GM12892 (cell line): ENCODE results near the gene C2orf92.

Source experiments
- DNase-seq: peaks from one replicate; pipeline ENCODE4 v3.0.0; 2011; ENCODE audit not compliant: insufficient read length
- FAIRE-seq: peaks from 2 replicates; lab custom pipeline; 2011; peaks lifted over from hg19 to GRCh38; lab: Jason Lieb, UNC
- POLR2A ChIP-seq: IDR thresholded peaks from 2 replicates; pipeline ENCODE4 v1.6.1; 2011; ENCODE audit warnings: low read depth, low read length, control low read depth
- POLR2AphosphoS5 ChIP-seq: IDR thresholded peaks from 2 replicates; pipeline ENCODE4 v1.6.1; 2011; ENCODE audit warnings: low read depth, low read length, control low read depth
- TAF1 ChIP-seq: IDR thresholded peaks from 2 replicates; pipeline ENCODE4 v1.6.1; 2011; ENCODE audit warnings: low read depth, mild to moderate bottlenecking, control low read depth, low read length, borderline replicate concordance

C2orf92 gene

DNA sequence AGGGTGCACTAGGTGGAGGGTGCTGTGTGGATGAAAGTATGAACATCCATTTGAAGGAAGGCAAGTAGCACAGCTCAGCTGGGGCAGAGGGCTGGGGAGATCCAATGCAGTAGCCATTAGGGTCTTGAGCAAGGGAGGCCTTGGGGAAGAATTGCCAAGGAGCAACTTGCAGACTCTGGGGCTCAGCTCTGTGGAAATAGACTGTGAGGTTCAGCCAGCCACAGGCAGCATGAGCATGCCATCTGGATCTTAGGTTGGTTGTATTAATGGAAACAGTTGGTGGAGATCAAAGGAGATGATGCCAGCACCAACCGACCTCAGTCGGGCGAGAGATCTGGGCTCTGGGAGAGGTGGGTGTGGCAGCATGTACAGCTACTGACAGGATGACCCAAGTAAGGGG is 49.4 kb downstream of the C2orf92 start:
- no peak for FAIRE-seq

DNA sequence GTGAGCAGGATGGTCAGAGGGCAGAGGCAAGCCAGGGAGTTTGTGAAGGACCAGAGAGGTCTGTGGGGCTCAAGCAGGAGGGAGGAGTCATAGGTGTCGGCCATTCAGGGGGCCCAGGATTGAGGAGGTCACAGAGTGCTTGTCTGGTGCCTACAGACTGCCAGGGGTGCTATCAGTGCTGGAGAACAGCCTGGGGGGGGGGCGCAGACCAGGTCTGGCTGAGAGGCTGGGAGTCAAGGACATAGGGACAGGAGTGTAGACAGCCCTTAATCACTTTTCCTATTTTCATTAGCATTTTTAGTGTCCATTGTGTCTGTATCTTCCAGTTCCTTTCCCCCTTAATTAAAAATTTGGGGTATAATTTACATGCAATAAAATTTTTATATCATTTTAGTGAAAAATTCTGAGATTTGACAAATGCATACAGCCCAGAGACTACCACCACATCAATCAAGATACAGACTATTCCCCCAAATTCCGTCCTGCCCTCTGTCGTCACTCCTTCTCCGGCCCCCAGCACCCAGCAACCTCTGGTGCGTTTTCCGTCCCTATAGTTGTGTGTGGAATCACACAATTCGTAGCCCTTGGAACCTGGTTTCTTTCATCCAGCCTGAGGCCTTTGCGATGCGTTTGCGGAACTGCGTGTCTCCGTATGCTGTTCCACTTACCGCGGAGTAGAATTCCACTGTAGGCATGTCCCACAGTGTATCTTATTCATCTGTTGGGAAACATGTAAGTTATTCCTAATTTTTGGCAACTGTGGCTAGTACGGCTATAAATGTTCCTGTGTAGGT is 50.0 kb downstream of the C2orf92 start:
- no peak for FAIRE-seq

More for the DNA sequence above, 49.4 kb downstream of the C2orf92 start:
- TF ChIP-seq POLR2A (no peak), POLR2AphosphoS5 (no peak), TAF1 (no peak)
- no peak for DNase-seq

DNA sequence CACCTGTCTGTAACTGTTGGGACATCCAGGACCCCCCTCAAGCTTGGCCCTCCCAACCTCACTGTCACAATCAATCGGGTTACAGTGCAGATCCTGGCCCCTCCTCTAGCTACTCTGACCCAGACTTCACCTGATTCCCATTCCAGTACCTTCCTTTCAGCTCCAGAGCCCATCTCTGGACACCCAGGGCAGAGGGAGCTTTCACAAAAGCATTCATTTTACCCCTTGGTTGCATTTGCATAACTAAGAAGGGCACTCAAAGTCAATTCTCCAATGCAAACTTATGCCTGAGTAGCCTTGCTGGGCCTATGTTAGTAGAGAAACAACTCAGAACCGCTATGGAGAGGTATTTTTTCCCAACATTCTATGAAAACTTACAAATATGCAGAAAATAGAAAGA is 51.2 kb downstream of the C2orf92 start:
- FAIRE-seq (no peak), DNase-seq (no peak)
- no peak for TF ChIP-seq POLR2AphosphoS5
- no peak for TF ChIP-seq POLR2A
- no peak for TF ChIP-seq TAF1

More for the DNA sequence above, 50.0 kb downstream of the C2orf92 start:
- no peak for DNase-seq
- TF ChIP-seq POLR2A: no peak
- TF ChIP-seq POLR2AphosphoS5: no peak
- no peak for TF ChIP-seq TAF1

DNA sequence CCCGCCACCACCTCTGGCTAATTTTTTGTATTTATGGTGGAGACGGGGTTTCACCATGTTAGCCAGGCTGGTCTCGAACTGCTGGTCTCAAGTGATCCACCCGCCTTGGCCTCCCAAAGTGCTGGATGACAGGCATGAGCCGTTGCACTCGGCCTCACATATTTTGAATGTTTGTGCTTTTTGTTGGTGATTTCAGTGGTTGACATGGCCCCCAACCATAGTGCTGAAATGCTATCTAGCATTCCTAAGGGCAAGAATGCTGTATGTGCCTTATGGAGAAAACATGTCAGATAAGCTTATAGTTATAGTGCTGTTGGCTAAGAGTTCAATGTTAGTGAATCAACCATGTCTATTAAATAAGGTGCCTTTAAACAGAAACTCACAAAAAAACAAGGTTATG is 52.7 kb downstream of the C2orf92 start:
- TF ChIP-seq POLR2A: no peak
- TF ChIP-seq TAF1: no peak
- no peak for TF ChIP-seq POLR2AphosphoS5
- FAIRE-seq (no peak), DNase-seq (no peak)

DNA sequence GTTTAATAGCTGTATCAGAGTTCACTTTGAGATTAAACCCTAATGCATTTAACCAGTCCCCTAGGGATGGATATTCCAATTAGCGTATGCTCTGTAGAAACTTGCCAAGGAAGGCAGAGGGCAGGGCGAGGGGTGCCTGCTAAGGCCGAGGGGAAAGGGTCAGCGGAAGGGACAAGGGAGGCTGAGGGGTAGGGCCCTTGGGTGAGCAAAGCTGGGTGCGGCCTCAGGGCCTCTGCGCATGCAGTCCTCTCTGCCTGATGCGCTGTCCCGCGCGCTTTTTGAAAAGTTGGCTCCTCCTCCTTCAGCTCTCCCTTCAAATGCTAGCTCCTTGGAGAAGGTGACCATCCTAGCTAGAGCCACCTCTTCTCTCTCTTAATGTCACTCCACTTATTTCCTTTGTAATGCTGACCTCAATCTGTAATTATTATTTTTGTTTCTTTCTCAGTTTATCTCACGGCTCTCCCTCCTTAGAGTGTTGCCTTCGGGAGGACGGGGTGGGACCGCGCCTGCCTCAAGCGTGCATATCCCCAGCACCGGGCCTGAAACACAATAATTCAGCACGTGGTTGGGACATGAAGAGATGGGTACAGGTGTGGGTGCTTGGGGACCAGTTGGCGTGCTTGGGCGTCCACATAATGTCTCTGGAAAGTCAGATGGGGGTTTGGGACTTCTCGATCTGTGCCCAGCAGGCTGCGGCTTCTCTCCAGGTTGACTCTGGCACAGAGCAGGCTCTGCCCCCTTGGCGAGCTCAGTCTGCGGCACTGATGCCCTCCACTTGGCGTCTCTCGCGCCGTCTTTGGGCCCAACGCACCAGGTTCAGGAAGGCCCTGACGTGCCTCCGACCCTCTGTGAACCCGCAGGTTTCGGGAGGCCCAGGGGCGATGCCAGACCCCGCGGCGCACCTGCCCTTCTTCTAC is 53.9 kb downstream of the C2orf92 start:
- TF ChIP-seq POLR2A (no peak), TAF1 (no peak), POLR2AphosphoS5 (no peak)
- FAIRE-seq: no peak
- no peak for DNase-seq

DNA sequence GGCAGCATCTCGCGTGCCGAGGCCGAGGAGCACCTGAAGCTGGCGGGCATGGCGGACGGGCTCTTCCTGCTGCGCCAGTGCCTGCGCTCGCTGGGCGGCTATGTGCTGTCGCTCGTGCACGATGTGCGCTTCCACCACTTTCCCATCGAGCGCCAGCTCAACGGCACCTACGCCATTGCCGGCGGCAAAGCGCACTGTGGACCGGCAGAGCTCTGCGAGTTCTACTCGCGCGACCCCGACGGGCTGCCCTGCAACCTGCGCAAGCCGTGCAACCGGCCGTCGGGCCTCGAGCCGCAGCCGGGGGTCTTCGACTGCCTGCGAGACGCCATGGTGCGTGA is 54.5 kb downstream of the C2orf92 start:
- no peak for TF ChIP-seq POLR2A
- TF ChIP-seq POLR2AphosphoS5: no peak
- no peak for TF ChIP-seq TAF1
- no peak for DNase-seq
- FAIRE-seq: no peak

DNA sequence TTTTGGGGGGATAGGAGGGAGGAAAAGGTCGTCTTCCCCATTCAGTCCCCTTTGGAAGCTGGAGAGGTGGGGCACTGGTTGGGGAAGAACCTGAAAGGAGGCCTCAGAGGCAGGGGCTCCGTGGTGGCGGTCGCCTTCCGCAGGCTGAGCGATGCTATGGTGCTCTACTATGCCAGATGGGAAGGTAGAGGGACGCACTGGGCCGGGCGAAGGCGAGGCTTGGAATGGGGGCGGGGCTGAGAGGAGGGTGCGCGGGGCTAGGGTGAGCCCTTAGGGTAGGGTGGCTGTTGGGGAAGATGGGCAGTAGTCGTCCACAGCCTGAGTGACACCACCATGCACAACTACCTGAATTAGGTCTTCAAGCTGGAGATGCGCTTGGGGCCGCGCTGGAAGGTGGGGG is 55.0 kb downstream of the C2orf92 start:
- DNase-seq (no peak), FAIRE-seq (no peak)
- TF ChIP-seq TAF1 (no peak), POLR2AphosphoS5 (no peak), POLR2A (no peak)

DNA sequence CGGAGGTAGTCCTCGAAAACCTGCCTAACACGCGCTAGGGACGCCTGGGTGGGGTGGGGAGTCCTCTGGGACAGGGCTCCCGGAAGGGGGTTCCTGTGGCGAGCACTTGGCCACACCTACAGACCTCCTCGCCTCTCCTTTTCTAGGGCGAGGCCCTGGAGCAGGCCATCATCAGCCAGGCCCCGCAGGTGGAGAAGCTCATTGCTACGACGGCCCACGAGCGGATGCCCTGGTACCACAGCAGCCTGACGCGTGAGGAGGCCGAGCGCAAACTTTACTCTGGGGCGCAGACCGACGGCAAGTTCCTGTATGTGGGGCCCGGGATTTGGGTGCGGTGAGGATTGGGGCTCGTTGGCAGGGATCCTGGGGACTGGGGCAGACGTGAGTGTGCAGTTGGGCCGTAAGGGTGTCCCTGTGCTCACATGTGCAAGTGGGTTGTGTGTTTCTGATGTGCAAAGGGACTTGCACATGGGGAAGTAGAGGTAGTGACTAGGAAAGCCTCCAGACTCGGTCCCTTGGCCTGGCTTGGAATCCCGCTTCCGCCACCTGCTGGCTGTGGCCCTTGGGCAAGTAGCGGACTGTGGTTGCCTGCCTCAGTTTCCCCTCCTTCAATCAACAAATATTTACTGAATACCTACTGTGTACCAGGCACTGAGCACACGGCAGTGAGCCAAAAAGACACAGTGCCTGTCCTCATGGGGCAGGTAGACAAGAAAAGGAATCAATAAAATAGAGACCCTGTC is 55.6 kb downstream of the C2orf92 start:
- TF ChIP-seq POLR2A: no peak
- TF ChIP-seq POLR2AphosphoS5: no peak
- FAIRE-seq: no peak
- DNase-seq: no peak

DNA sequence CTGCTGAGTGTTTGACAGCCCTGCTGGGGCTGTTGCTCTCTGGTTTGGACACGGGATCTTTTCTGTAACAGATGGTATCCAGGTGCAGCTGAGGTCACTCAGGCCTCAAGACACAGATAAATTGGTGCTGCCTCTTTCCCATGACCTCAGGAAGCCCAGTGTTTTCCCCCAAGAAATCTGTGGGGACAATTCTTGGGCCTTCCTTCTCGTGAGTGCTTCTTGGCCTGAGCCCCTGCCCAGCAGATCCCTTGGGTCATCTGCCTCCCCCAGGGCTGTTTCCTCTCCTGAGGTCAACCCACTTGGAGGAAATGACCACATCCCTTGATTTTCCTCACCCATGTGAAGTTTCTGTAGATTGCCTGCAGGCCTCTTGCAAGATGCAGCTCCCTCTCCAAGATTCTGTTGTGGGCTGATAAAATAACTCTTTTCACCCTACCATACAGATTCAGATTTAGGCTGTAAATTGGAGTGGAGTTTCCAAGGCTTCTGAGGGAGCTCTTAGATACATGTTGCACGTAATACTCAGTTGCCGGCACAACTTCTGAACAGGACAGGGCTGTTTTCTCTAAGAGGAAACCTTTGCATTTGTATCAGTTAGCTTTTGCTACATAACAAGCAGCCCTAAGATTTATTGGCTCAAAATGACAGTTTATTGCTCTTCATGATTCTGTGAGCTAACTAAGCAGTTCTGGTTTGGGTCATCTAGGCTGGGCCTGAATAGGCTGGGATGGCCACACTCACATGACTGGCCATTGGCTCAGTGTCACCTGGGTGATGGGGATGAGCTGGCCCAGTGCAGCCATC is 57.0 kb downstream of the C2orf92 start:
- no peak for DNase-seq
- TF ChIP-seq POLR2AphosphoS5 (no peak), TAF1 (no peak), POLR2A (no peak)
- no peak for FAIRE-seq

DNA sequence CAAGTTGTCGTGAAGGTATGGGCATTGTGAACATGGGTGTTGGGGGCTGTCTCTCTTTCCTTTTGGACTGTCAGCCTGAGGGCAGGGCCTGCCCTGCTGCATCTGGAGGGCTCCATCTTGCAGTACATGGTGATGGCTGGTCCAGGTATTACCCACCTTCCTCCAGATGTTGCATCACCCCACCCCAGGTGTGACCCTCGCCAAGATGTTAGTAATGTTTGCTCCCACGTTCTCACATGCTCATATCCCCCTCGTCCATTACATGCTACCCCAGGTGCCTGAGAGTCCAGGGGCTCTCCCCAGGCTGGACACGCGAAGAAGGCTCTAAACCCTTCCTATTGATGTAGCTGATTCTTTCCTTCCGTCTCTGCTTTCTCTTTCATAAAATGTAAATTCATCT is 57.8 kb downstream of the C2orf92 start:
- FAIRE-seq (no peak), DNase-seq (no peak)
- TF ChIP-seq POLR2A (no peak), TAF1 (no peak), POLR2AphosphoS5 (no peak)

DNA sequence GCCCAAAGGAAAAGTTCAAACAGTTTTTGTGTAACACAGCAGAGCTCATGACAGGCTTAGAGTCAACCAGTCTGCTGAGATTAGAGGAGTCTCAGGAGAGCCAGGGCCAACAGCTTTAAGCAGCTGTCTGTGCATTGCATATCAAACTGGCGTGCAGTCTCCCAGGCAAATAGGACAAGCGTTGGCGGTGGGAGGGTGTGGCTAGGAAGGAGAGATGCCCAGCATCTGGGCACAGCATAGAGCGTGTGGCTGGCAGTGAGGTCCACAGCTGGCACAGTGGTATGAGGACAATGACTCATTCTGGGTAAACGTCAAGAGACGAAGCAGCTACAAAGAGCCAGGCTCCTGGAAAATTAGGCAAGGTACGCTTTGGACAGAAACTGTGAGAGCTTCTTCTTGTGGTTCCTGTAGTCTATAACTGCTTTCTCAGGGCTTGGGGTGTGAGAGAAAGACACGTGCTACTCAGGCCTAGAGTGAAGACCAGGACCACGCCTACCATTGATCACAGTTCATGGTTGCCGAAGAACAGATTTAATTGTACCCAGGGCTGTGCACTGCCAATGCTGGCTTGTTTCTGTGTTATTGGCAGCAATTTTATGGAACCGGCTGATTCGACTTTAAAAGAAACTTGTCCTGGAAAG is 58.7 kb downstream of the C2orf92 start:
- DNase-seq: no peak
- no peak for FAIRE-seq
- no peak for TF ChIP-seq POLR2AphosphoS5
- TF ChIP-seq TAF1: no peak
- no peak for TF ChIP-seq POLR2A
